GM12872 (cell line): ENCODE results near the gene LARP1.

ENCODE experiments used
- TF ChIP-seq, protein P1 (sequence below): IDR thresholded peaks from 3 replicates; pipeline ENCODE4 v1.5.1; 2011; ENCODE audit warnings: low read depth, mild to moderate bottlenecking, low read length, moderate library complexity; ENCODE audit not compliant: insufficient read depth

Gene LARP1

DNA sequence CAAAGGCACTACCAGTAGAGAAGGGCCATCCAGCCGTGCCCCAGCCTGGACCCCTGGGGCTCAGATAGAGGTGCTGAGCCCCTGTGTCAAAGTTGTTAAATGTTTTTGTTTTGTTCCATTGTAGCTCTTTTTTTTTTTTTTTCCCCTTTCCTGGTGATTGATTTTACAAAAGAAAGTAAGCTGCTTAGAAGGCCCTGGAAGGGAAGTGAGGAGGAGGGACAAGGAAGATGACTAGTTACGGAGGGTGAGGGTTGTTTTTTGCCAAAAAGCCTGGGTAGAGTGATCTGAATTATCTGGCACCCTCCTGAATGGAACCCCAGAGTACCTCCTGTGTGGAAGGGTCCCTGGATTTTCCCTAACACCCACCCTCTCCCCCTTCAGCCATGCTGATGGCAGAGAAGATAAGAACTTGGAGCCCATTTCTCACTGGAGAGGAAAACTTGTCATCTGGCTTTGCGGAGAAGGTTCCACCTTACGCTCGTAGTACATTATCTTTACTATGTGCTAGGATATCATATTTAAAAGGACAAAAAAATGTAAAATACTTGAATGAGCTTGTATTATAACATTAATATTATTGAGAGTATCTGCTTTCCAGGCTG lies 61.8 kb downstream of the LARP1 start:
- TF ChIP-seq, protein P1, sequence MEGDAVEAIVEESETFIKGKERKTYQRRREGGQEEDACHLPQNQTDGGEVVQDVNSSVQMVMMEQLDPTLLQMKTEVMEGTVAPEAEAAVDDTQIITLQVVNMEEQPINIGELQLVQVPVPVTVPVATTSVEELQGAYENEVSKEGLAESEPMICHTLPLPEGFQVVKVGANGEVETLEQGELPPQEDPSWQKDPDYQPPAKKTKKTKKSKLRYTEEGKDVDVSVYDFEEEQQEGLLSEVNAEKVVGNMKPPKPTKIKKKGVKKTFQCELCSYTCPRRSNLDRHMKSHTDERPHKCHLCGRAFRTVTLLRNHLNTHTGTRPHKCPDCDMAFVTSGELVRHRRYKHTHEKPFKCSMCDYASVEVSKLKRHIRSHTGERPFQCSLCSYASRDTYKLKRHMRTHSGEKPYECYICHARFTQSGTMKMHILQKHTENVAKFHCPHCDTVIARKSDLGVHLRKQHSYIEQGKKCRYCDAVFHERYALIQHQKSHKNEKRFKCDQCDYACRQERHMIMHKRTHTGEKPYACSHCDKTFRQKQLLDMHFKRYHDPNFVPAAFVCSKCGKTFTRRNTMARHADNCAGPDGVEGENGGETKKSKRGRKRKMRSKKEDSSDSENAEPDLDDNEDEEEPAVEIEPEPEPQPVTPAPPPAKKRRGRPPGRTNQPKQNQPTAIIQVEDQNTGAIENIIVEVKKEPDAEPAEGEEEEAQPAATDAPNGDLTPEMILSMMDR, result no peak

DNA sequence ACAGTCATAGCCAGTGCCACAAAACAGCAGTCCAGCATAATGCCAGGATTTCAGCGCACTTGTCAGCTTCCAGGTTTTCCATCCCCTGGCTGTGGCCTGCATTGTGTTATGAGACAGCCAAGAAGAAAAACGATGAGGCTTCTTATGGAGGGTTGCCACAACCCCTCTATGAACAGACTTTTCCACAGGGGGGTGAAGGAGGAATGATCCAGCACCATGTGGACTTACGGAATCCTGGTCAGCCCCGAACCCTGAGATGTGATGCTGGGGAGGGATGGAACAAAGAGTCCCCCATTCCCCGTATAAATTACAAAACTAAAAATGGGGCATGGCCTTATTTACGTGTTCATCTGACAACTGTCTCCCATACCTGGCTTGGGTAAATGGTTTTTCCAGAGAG lies 62.6 kb downstream of the LARP1 start:
- TF ChIP-seq, protein P1, result no peak

DNA sequence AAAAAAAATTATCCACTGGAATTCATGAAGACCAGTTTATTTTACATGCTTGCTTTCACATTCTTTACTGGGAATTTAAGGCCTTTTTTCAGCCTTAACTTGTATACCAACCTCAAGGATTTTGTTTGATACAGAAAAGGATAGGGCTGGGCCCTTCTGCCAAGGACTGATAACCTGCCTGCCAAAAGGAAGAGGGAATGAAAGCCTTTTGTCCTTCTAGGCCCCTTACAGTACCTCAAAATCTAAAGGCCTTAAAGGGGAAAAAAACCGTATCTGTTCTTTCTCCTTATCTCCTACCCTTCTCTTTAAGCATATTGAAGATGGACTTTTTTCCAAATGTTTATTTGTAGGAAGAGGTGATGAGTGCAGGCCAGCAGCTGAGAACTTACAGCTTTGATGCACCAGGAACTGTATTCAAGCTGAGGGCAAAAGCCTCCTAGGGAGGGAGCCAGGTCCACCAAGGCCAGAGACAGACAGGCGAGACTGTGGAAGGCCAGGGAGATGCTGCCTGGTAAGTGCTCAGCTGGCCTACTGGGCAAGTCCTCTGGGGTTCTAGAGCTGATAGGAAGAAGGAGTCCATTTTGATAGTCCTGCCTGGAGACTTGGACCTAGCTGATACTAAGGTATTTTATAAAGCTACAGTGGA lies 63.4 kb downstream of the LARP1 start:
- TF ChIP-seq, protein P1, result no peak

DNA sequence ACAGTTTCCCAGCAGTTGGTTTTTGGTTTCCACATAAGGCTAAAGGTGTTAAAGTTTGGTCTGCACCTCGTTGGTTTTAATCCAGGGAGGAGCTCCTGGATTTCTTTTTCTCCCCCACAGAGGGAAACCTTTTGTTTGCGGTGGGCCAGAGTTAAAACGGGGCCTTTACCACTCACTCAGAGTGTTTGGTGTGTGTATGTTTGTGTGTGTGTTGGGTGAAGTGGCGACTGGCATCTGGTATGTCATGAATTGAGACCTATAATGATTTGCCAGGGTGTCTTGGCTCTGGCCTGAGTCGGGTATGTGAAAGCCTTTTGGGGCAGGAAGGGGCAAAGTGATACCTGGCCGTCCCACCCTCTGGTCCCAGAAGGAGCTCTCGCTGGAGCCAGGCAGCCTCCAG lies 64.4 kb downstream of the LARP1 start:
- TF ChIP-seq, protein P1, result no peak

DNA sequence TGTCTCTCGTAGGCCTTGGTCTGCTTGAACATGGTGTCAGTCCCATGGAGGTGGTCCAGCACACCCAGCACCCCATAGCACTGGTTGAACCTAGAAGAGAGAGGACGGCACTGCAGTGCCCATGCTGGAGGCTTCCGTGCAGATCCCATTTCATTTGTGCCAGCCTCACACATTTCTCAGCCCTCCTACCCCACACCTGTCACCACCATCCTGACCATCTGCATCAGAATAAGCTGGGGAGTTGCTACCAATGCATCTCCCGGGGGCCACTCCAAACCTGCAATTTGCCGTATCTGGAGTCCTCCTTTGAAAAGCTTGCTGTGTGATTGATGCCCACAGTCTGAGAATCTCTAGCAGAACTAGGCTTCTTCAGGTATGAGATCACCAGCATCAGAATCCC lies 65.2 kb downstream of the LARP1 start:
- TF ChIP-seq, protein P1, result no peak

DNA sequence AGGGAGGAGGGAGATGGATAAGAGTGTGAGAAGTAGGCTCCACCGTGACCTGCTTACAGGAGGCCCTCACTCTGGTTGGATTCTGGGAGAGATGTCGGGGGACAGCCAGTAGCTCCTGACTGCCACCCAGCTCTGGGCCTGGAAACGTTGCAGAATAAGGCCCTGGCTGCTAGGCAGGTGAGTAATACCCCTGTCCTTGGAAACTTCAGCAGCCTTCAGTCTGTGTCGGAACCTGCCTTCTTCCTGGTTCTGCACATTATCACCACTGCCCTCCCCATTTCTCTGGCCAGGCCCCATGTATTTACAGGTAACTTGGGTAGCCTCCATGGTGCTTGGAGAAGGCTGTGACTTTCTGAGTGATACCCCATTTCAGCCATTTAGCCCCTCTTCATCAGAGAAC lies 68.4 kb downstream of the LARP1 start:
- TF ChIP-seq, protein P1, result no peak

DNA sequence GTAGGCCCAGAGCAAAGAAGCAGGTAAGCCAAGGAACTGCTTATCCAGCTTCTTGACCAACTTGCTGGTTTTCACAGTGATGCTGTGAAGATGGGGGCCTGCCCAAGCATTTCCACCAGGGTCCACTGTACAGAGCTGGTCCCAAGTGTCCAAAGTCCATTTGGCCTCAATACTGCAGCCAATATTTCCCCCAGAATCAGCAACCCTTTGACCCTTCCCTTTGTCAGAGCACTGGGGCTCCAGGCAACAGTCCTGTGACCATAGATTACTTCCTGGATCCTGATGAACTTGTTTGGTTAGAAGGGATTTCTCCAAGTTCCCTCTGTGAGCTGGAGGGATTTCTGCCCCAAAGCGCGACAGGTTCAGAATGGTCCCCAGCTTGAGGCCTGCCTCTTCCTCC lies 68.9 kb downstream of the LARP1 start:
- TF ChIP-seq, protein P1, result no peak
